ENCODE data around the gene OR4E2.

GRCh38 chr14:21694425-21694824, 40.8 kb downstream of the OR4E2 start:
- TF ChIP-seq CTCF (IDR thresholded peaks at IDR 0.05) (no peak), EP300 (IDR thresholded peaks at IDR 0.05) (no peak)
